Liver (tissue), 3 donors: Measurements from ENCODE around the gene MYCL.

Experiments used
- CTCF ChIP-seq: fragments of 150-350 bp; IDR thresholded peaks from 2 replicates; pipeline ENCODE4 v1.5.1; 2017; ENCODE audit warnings: improper control_type of control experiment, low read depth, low read length; ENCODE audit not compliant: missing input control
- JUND ChIP-seq, 2 donors: IDR thresholded peaks; 2 replicates each; pipeline ENCODE4 v1.6.1; 2016; ENCODE audit warnings: antibody characterized with exemption in 2 of 2
- YY1 ChIP-seq: IDR thresholded peaks from 2 replicates; pipeline ENCODE4 v1.6.1; 2016; ENCODE audit warnings: antibody characterized with exemption, mild to moderate bottlenecking
- donor health status: healthy.
- donor health status: healthy.

GRCh38 chr1:39919545-39919944 lies 17.8 kb upstream of the MYCL start:
- no peak for TF ChIP-seq JUND (IDR thresholded peaks at IDR 0.05)
- TF ChIP-seq YY1 = no peak
- TF ChIP-seq CTCF = peak; percentile 70
